ENCODE results near the gene SLC38A3.
"Not testable (repeated sequence)": the region's sequence is repeated elsewhere in the genome, so short reads cannot be mapped to it uniquely, and the experiment has no call there.

Gene SLC38A3

GRCh38 chr3:50211930-50212329, 6.9 kb downstream of the SLC38A3 start:
- DNase-seq = peak; percentile 28

- no peak for DNase-seq
These were observed 7.4 kb downstream of the SLC38A3 start for GRCh38 chr3:50212502-50212901.

GRCh38 chr3:50212971-50213370, 7.9 kb downstream of the SLC38A3 start:
- no peak for DNase-seq

GRCh38 chr3:50213373-50213772, 8.3 kb downstream of the SLC38A3 start:
- no peak for DNase-seq

GRCh38 chr3:50214824-50215223, 9.8 kb downstream of the SLC38A3 start:
- no peak for DNase-seq

GRCh38 chr3:50215529-50215928, 10.5 kb downstream of the SLC38A3 start:
- no peak for DNase-seq

GRCh38 chr3:50217681-50218080, 12.6 kb downstream of the SLC38A3 start:
- DNase-seq = no peak

GRCh38 chr3:50218448-50218847, 13.4 kb downstream of the SLC38A3 start:
- no peak for DNase-seq

GRCh38 chr3:50219285-50219684, 14.2 kb downstream of the SLC38A3 start:
- DNase-seq = no peak

GRCh38 chr3:50220109-50220508, 15.0 kb downstream of the SLC38A3 start:
- DNase-seq = no peak

GRCh38 chr3:50221051-50221410, 16.0 kb downstream of the SLC38A3 start:
- DNase-seq = no peak

GRCh38 chr3:50221411-50222168, 16.5 kb downstream of the SLC38A3 start:
- DNase-seq = no peak

- DNase-seq = no peak
These were observed 17.1 kb downstream of the SLC38A3 start for GRCh38 chr3:50222169-50222528.

GRCh38 chr3:50224639-50225038, 19.6 kb downstream of the SLC38A3 start:
- DNase-seq = no peak

- peak; percentile 62 for DNase-seq
These were observed 21.9 kb downstream of the SLC38A3 start for GRCh38 chr3:50226888-50227389.

- peak; percentile 95 for DNase-seq
These were observed 22.5 kb downstream of the SLC38A3 start for GRCh38 chr3:50227390-50228183.

GRCh38 chr3:50228184-50228763, 23.2 kb downstream of the SLC38A3 start:
- DNase-seq = not testable (repeated sequence)

- DNase-seq = no peak
These were observed 24.4 kb downstream of the SLC38A3 start for GRCh38 chr3:50229490-50229889.

- DNase-seq = no peak
These were observed 25.2 kb downstream of the SLC38A3 start for GRCh38 chr3:50230104-50230793.

GRCh38 chr3:50230794-50231125, 25.7 kb downstream of the SLC38A3 start:
- no peak for DNase-seq

- DNase-seq = no peak
These were observed 26.5 kb downstream of the SLC38A3 start for GRCh38 chr3:50231581-50231980.

- DNase-seq = no peak
These were observed 27.2 kb downstream of the SLC38A3 start for GRCh38 chr3:50232303-50232702.

- DNase-seq = no peak
These were observed 28.1 kb downstream of the SLC38A3 start for GRCh38 chr3:50233176-50233575.
